ENCODE data around the gene HNRNPH3. TPM values are rescaled to one million over a fixed set of nuclear protein-coding genes. Genes with fewer than 3 reads are reported as not detected.
A peak's percentile ranks its signal among the peaks of the same experiment; 100 is the strongest.

HNRNPH3 gene
- total and polyA plus RNA-seq, 8 donors, result 23.1 to 95.3 (median 30.7) TPM

GRCh38 chr10:68362590-68362989 is 30.7 kb downstream of the HNRNPH3 start:
- H3K36me3 ChIP-seq, result peaks cover 0 to 28% (median 5%) of the 10 kb centered on the region in 3 donors
- H3K4me1 ChIP-seq, result no peaks in the 10 kb centered on the region
- H3K9me3 ChIP-seq, result no peaks in the 10 kb centered on the region
- FAIRE-seq (no peak), ATAC-seq (no peak), DNase-seq (no peak)
- intact Hi-C loops (cut with DNase I), result no loop called here
- TF ChIP-seq CTCF (IDR thresholded peaks at IDR 0.05), result no peak
- WGBS, 2 donors, result 92 to 95% methylated on average over 3 of the region's 3 CpGs
- H3K4me3 ChIP-seq, result no peak overlapping the region
- no peaks in the 10 kb centered on the region for H3K27me3 ChIP-seq
- H3K27ac ChIP-seq, result no peak overlapping the region

DNA sequence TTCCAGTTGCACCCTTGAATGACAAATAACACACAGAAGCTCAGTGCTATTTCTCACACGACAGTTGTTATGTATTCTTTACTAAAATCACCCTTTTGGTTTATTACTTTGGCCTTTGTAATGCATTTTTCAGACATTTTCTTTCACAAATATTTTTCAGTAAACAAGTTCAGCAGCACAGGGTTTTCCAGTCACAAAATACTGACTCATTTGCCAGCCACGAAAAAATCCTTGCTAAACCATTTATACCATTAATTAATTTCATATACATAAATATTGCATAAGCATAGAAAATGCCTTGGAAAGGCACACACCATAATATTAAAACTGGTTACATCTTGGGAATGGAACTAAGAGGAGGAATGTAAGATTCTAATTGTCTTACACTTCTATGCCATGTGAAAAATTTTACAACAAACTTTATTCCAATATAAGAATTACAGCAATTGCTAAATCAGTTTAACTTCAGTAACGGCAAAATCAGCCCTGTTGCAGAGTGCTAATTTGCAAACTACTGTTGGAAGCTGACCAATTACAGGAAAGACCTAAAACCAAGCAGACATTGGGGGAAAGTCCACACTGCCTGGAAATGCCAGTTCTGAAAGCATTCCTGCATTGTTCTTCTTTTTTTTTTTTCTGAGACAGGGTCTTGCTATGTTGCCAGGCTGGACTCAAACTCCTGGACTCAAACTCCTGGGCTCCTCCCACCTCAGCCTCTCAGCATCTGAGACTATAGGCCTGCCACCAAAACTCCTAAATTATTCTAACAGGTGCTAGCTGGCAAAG is 32.4 kb downstream of the HNRNPH3 start:
- H3K36me3 ChIP-seq, result peaks cover 0 to 35% (median 5%) of the 10 kb centered on the region in 3 donors

GRCh38 chr10:68365611-68366010 is 33.7 kb downstream of the HNRNPH3 start:
- Histone ChIP-seq H3K27me3 (no peaks in the 10 kb centered on the region), H3K9me3 (no peaks in the 10 kb centered on the region), H3K27ac (no peak overlapping the region), H3K4me3 (no peak overlapping the region), H3K36me3 (peaks cover 0 to 35% (median 5%) of the 10 kb centered on the region in 3 donors), H3K4me1 (no peaks in the 10 kb centered on the region)
- no peak for TF ChIP-seq CTCF (IDR thresholded peaks at IDR 0.05)
- WGBS, 2 donors, result 76 to 78% methylated on average over 2 of the region's 2 CpGs
- intact Hi-C loops (cut with DNase I), result no loop called here
- ATAC-seq (no peak), FAIRE-seq (no peak), DNase-seq (no peak)

More for the DNA sequence above, 32.4 kb downstream of the HNRNPH3 start:
- DNase-seq (no peak), ATAC-seq (no peak), FAIRE-seq (no peak)
- H3K4me3 ChIP-seq, result no peak overlapping the region
- H3K9me3 ChIP-seq, result no peaks in the 10 kb centered on the region
- no peaks in the 10 kb centered on the region for H3K27me3 ChIP-seq
- H3K4me1 ChIP-seq, result no peaks in the 10 kb centered on the region
- TF ChIP-seq CTCF (IDR thresholded peaks at IDR 0.05), result no peak
- H3K27ac ChIP-seq, result no peak overlapping the region
- intact Hi-C loops (cut with DNase I), result no loop called here
- 85 to 90% methylated on average over 3 of the region's 3 CpGs for WGBS, 2 donors

DNA sequence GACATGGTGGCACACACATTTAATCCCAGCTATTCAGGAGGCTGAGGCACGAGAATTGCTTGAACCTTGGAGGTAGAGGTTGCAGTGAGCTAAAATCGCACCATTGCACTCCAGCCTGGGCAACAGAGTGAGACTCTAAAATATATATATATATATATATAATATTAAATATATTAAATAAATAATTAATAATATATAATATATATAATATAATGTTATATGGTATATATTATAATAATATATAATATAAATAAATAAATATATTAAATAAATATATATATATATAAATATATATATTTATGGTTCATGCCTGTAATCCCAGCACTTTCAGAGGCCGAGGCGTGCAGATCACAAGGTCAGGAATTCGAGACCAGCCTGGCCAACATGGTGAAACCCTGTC is 34.7 kb downstream of the HNRNPH3 start:
- Histone ChIP-seq H3K4me3 (no peak overlapping the region), H3K4me1 (no peaks in the 10 kb centered on the region), H3K27ac (no peak overlapping the region), H3K9me3 (no peaks in the 10 kb centered on the region), H3K27me3 (no peaks in the 10 kb centered on the region), H3K36me3 (peaks cover 0 to 28% (median 5%) of the 10 kb centered on the region in 3 donors)
- peak; percentile 29 for FAIRE-seq
- DNase-seq, result no peak
- no peak for TF ChIP-seq CTCF (IDR thresholded peaks at IDR 0.05)
- WGBS, 2 donors, result 96 to 99% methylated on average over 5 of the region's 5 CpGs
- no peak for ATAC-seq
- intact Hi-C loops (cut with DNase I), result no loop called here

DNA sequence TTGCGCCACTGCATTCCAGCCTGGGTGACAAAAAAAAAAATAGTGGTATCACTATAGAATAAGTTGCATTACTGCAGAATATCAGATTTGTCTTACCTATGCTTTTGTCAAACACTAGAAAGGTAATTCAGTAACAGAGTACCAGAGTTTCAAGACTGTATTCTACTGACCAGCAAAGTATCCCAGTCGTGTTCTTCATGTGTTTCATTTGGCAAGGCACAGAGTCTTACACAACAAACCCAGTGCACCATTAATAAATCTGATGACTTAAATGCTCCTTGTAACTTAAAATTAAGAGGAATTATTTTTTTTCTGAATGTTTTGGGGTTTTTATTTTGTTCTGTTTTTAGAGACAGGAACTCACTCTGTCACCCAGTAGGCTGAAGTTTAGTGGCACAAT is 35.3 kb downstream of the HNRNPH3 start:
- intact Hi-C loops (cut with DNase I), result no loop called here
- H3K27ac ChIP-seq, result no peak overlapping the region
- 90 to 91% methylated on average over 2 of the region's 2 CpGs for WGBS, 2 donors
- H3K36me3 ChIP-seq, result peaks cover 0 to 25% (median 5%) of the 10 kb centered on the region in 3 donors
- H3K4me3 ChIP-seq, result no peak overlapping the region
- DNase-seq, result no peak
- ATAC-seq, result no peak
- FAIRE-seq, result no peak
- no peaks in the 10 kb centered on the region for H3K27me3 ChIP-seq
- H3K9me3 ChIP-seq, result no peaks in the 10 kb centered on the region
- no peaks in the 10 kb centered on the region for H3K4me1 ChIP-seq
- no peak for TF ChIP-seq CTCF (IDR thresholded peaks at IDR 0.05)

Measured in pancreas (tissue), 10 donors.